Measurements from ENCODE around the gene MAP3K14.

DNA sequence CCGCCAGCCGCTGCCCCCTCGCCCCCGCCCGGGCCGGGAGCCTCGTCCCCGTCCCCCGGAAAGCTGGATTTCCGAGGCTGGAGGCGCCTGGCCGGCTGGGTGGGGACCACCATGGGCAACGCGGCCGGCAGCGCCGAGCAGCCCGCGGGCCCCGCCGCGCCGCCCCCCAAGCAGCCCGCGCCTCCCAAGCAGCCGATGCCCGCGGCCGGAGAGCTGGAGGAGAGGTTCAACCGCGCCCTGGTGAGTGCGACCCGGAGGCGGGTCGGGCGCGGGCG lies 94.9 kb downstream of the MAP3K14 start:
- TF ChIP-seq, protein P1, sequence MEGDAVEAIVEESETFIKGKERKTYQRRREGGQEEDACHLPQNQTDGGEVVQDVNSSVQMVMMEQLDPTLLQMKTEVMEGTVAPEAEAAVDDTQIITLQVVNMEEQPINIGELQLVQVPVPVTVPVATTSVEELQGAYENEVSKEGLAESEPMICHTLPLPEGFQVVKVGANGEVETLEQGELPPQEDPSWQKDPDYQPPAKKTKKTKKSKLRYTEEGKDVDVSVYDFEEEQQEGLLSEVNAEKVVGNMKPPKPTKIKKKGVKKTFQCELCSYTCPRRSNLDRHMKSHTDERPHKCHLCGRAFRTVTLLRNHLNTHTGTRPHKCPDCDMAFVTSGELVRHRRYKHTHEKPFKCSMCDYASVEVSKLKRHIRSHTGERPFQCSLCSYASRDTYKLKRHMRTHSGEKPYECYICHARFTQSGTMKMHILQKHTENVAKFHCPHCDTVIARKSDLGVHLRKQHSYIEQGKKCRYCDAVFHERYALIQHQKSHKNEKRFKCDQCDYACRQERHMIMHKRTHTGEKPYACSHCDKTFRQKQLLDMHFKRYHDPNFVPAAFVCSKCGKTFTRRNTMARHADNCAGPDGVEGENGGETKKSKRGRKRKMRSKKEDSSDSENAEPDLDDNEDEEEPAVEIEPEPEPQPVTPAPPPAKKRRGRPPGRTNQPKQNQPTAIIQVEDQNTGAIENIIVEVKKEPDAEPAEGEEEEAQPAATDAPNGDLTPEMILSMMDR (conservative IDR thresholded peaks at IDR 0.05; ENCODE audit: low read depth, low read length): no peak
- TF ChIP-seq EZH2 (IDR thresholded peaks at IDR 0.05; ENCODE audit: low read length, unreplicated experiment): no peak
